ENCODE results near the gene CHST9.

GRCh38 chr18:27184115-27185024 lies 738 bp downstream of the CHST9 start:
- TF ChIP-seq POLR2A (conservative IDR thresholded peaks at IDR 0.05) (no peak), SMC3 (conservative IDR thresholded peaks at IDR 0.05; ENCODE audit: insufficient read depth, low read depth, low read length) (no peak), CBX3 (IDR thresholded peaks at IDR 0.05; ENCODE audit: borderline replicate concordance in 1 of 2, low read length in 2 of 2) (no peak), ETV5 (CRISPR knock-in tag; IDR thresholded peaks at IDR 0.05; ENCODE audit: low read depth) (no peak), FOSL1 (tag; conservative IDR thresholded peaks at IDR 0.05) (no peak), ARID3B (CRISPR knock-in tag; IDR thresholded peaks at IDR 0.05; ENCODE audit: borderline replicate concordance) (no peak), SIN3B (IDR thresholded peaks at IDR 0.05; ENCODE audit: low read depth) (no peak), SMARCC2 (IDR thresholded peaks at IDR 0.05; ENCODE audit: low read depth) (no peak), MAX (CRISPR knock-in tag; IDR thresholded peaks at IDR 0.05) (no peak), YY1 (IDR thresholded peaks at IDR 0.05; ENCODE audit: borderline replicate concordance in 1 of 3, control insufficient read depth in 1 of 3, extremely low read depth in 1 of 3, insufficient read depth in 3 of 3, insufficient read length in 1 of 3, insufficient replicate concordance in 2 of 3, low read depth in 1 of 3, low read length in 2 of 3) (no peak), ZBTB2 (IDR thresholded peaks at IDR 0.05) (no peak), CTCF (IDR thresholded peaks at IDR 0.05 in 2 of 3, conservative IDR thresholded peaks at IDR 0.05 in 1 of 3; ENCODE audit: insufficient read depth in 2 of 3, low read depth in 1 of 3, low read length in 3 of 3) (no peak)
